NCI-H128 (cell line): Measurements from ENCODE around the gene RRN3.
"Not testable (repeated sequence)": the region's sequence is repeated elsewhere in the genome, so short reads cannot be mapped to it uniquely, and the experiment has no call there.

ENCODE experiments used
- DNase-seq: peaks from one replicate; lab custom pipeline; 2025; ENCODE audit not compliant: unreplicated experiment; lab: John Stamatoyannopoulos, UW

RRN3 gene

DNA sequence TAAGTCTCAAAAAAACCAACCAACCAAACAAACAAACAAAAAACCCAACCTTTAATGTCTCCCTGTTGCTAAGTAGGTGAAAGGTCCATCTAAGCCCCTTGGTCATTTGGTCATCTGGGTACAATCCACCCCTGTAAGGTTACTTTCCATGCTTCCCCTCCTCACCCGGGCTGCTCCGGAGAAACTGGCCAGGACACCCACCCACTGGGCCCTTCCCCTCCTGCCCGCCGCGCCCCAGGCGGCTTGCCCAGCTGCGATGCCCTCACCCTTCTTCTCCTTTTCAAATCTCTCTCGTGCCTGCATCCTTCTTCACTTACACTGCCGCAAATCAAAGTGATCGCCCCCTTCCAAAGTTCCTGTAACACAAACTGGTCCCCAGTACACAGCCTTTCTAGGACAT is 40.2 kb downstream of the RRN3 start:
- DNase-seq: no peak

- no peak for DNase-seq
Observed at GRCh38 chr16:15052747-15053476, 41.2 kb downstream of the RRN3 start.

- no peak for DNase-seq
Observed at GRCh38 chr16:15051387-15051951, 42.6 kb downstream of the RRN3 start.

DNA sequence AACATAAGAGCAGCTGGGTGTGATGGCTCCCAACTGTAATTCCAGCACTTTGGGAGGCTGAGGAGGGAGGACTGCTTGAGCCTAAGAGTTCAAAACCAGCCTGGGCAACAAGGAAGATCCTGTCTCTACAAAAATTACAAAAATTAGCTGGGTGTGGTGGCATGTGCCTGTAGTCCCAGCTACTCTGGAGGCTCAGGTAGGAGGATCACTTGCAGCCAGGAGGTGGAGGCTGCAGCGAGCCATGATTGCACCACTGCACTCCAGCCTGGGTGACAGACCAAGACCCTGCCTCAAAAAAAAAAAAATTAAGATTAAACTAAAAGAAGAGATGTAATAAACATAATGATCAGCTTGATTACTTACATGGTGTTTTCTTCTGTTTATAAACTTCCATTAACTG is 43.6 kb downstream of the RRN3 start:
- DNase-seq: not testable (repeated sequence)

GRCh38 chr16:15049581-15050180 is 44.4 kb downstream of the RRN3 start:
- no peak for DNase-seq

DNA sequence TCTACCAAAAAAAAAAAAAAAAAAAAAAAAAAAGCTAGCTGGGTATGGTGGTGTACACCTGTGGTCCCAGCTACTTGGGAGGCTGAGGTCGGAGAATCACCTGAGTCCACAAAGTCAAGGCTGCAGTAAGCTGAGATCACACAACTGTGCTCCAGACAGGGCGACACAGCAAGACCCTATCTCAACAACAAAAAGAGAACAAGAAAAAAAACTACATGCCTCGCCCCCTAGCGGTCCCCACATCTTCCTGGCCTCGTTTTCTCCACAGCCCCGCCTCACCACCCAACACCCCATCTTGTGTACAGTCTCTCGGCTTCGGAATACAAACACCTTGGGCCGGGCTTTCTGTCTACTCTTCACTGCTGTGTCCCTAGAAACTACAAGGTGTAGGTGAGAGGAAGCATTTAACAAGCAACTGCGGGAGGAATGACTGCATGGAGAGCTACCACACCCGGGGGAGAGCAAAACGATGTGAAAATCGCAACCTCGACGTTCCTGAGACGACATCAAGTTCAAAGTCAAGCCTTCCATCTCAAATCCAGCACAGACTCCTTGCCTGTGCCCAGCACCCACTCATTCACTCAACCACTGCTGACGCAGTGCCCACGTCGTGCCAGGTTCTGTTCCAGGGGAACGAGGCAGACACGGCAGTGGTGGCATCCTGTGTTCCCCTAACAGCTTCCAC is 47.2 kb downstream of the RRN3 start:
- no peak for DNase-seq

DNA sequence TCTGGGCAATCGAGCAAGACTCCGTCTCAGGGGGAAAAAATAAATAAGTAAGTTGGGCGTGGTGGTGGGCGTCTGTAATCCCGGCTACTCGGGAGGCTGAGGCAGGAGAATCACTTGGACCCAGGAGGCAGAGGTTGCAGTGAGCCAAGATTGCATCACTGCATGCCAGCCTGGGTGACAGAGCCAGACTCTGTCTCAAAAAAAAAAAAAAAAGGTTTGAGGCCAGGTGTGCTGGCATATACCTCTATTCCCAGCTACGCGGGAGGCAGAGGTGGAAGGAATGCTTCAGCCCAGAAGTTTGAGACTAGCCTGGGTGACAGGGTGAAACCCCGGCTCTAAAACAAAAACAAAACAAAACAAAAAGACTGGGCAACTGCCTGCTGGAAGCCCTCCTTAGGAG is 48.8 kb downstream of the RRN3 start:
- DNase-seq: not testable (repeated sequence)

DNA sequence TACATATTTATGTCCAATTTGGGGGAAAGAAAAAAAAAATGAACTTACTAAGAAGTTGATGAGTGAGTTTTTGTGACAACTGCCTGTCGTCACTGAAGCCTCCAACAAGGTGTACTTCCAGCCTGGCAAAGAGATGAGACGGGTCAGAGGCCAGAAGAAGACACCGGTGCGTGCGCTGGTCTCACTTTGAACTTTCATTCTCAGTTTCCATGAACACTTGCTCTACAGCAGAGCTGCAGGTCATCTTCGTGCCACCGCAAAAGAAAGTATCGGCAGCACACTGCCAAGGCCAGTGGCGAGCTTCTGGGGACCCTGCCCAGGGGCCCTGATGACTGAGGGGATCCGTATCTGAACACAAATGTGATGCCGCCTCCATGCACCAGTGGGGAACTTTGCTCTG is 49.8 kb downstream of the RRN3 start:
- no peak for DNase-seq

DNA sequence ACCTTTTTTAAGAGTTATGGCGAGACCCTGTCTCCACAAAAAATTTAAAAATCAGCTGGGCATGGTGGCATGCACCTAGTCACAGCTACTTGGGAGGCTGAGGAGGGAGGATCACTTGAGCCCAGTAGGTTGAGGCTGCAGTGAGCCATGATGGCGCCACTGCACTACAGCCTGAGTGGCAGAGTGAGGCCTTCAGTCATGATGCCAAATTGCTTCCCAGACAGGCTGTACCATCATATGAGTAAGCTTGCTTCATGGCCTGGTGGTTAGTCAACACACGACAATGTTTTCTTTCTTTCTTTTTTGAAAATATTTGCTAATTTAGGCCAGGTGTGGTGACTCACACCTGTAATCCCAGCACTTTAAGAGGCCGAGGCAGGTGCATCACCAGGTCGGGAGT is 50.7 kb downstream of the RRN3 start:
- DNase-seq: no peak

DNA sequence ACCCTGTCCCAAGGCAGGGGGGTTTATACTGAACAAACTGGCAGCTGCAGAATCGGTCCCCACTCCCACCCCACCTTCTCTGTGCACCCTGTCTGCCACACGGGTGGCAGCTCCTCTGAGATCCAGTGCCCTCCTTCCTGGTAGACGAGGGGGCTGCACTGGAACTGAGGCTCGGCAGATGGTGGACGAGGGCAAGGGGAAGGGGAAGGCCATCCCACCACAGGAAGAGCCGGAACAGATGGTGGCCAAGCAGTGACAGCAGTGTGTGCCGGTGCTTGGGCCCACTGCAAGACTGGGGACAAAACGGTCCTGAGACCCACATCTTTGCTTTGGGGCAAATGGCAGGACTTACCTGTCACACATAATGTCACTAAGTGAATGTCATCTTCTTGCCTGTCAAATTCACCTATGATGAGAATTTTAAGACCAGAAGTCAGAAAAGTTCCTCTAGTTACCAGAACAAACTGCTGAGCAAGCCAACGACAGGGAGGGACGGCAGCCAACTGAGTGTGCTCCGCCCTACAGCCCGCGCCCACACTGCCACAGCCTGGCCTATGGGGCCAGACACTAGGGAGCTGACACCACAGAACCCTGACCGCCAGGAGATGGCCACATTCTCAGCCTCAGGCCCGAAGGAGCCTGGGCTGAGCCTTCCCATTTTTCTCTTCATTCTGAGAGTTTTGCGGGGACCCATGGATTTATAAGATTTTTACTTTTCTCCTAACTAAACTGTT is 52.6 kb downstream of the RRN3 start:
- no peak for DNase-seq

DNA sequence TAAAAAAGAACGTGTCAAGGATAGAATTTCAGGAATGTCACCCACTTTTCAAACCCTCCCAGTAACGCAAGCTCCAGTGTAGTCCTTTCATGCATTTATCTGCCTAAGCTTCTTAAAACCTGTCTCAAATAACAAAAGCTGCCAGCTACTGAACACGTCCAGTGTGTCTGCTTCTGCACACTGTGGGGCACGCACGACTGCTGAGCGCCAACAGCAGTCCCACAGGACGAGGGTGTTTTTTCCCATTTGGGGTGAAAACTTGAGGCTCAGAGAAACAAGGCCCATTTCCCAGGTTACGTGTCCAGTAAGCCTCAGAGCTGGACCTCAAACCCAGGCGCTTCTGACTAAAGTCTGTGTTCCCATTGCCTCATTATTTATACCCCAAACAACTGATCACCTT is 55.4 kb downstream of the RRN3 start:
- no peak for DNase-seq

- no peak for DNase-seq
Observed at GRCh38 chr16:15037745-15038144, 56.3 kb downstream of the RRN3 start.

- no peak for DNase-seq
Observed at GRCh38 chr16:15037003-15037402, 57.1 kb downstream of the RRN3 start.

DNA sequence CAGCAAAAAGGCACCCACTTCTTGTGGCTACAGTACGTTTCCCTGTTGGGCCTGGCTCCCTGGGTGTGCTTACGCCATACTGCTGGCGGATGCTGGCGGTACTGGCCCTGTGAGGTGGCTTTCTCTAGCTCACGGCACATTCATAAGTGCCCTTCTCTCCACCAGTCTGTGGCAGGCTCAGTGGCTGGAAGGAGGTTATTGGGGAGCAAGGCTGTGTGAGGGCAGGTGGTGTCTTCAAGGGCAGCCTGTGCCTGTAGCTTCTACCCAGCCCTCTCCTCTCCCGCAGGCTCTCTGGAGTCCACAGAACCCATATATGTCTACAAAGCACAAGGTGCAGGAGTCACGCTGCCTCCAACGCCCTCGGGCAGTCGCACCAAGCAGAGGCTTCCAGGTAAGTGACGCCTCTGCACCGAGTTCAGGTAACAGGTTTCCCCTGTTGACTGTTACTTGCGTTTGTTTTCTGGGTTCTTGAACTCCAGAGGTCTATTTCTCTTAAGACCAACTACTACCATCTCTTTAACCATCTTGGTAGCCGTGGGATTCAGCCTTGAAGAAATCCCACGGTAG is 58.8 kb downstream of the RRN3 start:
- no peak for DNase-seq

GRCh38 chr16:15034266-15035162 is 59.6 kb downstream of the RRN3 start:
- DNase-seq: no peak

- no peak for DNase-seq
Observed at GRCh38 chr16:15033309-15033707, 60.8 kb downstream of the RRN3 start.

- no peak for DNase-seq
Observed at GRCh38 chr16:15032547-15033308, 61.3 kb downstream of the RRN3 start.

DNA sequence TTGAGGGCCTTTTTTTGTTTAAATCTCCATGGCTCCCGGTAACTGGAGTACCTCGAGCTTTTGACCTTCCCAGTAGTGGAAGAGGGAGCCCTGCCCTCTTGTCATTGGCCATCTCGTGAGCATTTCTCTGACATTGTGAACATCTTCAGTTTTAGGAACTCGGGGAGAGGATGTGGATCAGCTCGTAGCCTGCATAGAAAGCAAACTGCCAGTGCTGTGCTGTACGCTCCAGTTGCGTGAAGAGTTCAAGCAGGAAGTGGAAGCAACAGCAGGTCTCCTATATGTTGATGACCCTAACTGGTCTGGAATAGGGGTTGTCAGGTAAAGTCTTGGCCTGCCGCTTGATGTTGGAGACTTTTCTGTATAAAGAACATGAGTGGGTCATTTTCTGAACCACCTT is 62.5 kb downstream of the RRN3 start:
- no peak for DNase-seq

DNA sequence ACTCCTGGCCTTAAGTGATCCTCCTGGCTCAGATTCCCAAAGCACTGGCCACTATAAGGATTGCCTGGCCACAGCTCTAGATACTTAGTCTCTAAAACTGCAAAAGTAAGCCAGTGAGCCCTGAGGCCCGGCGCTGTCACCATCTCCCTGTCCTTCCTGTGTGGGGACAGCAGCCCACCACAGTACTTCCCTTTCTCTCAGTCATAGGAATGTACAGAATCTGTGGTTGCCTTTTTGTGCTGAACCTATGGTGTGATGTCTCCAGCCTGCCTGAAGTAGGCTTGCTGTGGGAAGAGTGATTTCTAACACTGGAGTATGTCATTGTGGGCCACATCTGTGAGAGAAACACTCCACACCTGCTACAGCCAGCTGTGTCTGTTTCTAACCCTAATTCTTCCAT is 62.9 kb downstream of the RRN3 start:
- no peak for DNase-seq
